ENCODE measurements around the gene MAP2K3. TPM values are rescaled to one million over a fixed set of nuclear protein-coding genes. Genes with fewer than 3 reads are reported as not detected.

The MAP2K3 gene
- total and polyA plus RNA-seq, 2 donors (not counting 3 experiments of a cell fraction or from before 2014, with no cell fraction given) = 15.3 to 36.3 TPM

GRCh38 chr17:21245639-21246084 lies 38.8 kb upstream of the MAP2K3 start:
- Histone ChIP-seq H3K27me3 (ENCODE audit: control insufficient read depth in 2 of 2, insufficient read depth in 2 of 2, low read length in 2 of 2) (no peaks in the 10 kb centered on the region), H2AFZ (ENCODE audit: low read depth, low read length) (no peak overlapping the region), H3K79me2 (ENCODE audit: control insufficient read depth, insufficient read depth, low read length) (no peaks in the 10 kb centered on the region), H3K4me2 (ENCODE audit: insufficient read depth, low read length) (no peak overlapping the region), H3K4me1 (ENCODE audit: control insufficient read depth, extremely low read depth, insufficient read depth, low read length) (no peaks in the 10 kb centered on the region), H3K4me3 (replicated peaks in 1 of 3; ENCODE audit: insufficient read depth in 1 of 3, low read depth in 1 of 3, low read length in 3 of 3) (no peak overlapping the region), H3K9me3 (replicated peaks; ENCODE audit: control insufficient read depth, insufficient read depth, low read length) (no peaks in the 10 kb centered on the region), H3K27ac (ENCODE audit: insufficient read depth, low read depth, low read length) (no peak overlapping the region), H3K9me1 (replicated peaks; ENCODE audit: control insufficient read depth, extremely low read depth, insufficient read depth, low read length) (no peaks in the 10 kb centered on the region), H4K20me1 (replicated peaks; ENCODE audit: control insufficient read depth, extremely low read depth, insufficient read depth, low read length) (no peaks in the 10 kb centered on the region), H3K36me3 (ENCODE audit: control insufficient read depth in 2 of 2, extremely low read depth in 1 of 2, insufficient read depth in 2 of 2, low read length in 2 of 2) (peaks cover 0 to 3% of the 10 kb centered on the region in 2 experiments), H3K9ac (replicated peaks; ENCODE audit: extremely low read depth, insufficient read depth, low read length) (no peak overlapping the region)
- TF ChIP-seq JUN (IDR thresholded peaks at IDR 0.05; ENCODE audit: borderline replicate concordance, insufficient read depth, insufficient read length, low read depth) (no peak), MAX (IDR thresholded peaks at IDR 0.05; ENCODE audit: insufficient read depth, insufficient read length) (no peak), CTCF (IDR thresholded peaks at IDR 0.05; ENCODE audit: extremely low read depth in 1 of 2, insufficient read depth in 1 of 2, low read depth in 1 of 2, low read length in 2 of 2) (no peak)
- FAIRE-seq (no peak), DNase-seq (ENCODE audit: low read depth, low spot score) (no peak)
- POLR2A ChIA-PET = no interaction called here
- intact Hi-C loops (cut with micrococcal nuclease) (no loop called here), dilution Hi-C loops (cut with MboI; ENCODE audit: extremely low pct_ligation_motif_present, low sequenced_read_pairs) (no loop called here)
- no TSS peak for BruUV-seq (replicated peaks)
- CTCF ChIA-PET = interaction anchor here (2.1 kb wide), 1 partner anchor 116 kb away, joined by 6 read pairs; no protein-coding TSS in a partner anchor

- BruUV-seq (replicated peaks) = no TSS peak
- Histone ChIP-seq H3K4me3 (replicated peaks in 1 of 3; ENCODE audit: insufficient read depth in 1 of 3, low read depth in 1 of 3, low read length in 3 of 3) (no peak overlapping the region), H3K4me1 (ENCODE audit: control insufficient read depth, extremely low read depth, insufficient read depth, low read length) (no peaks in the 10 kb centered on the region), H3K36me3 (ENCODE audit: control insufficient read depth in 2 of 2, extremely low read depth in 1 of 2, insufficient read depth in 2 of 2, low read length in 2 of 2) (peaks cover 0 to 3% of the 10 kb centered on the region in 2 experiments), H4K20me1 (replicated peaks; ENCODE audit: control insufficient read depth, extremely low read depth, insufficient read depth, low read length) (no peaks in the 10 kb centered on the region), H3K9me3 (replicated peaks; ENCODE audit: control insufficient read depth, insufficient read depth, low read length) (no peaks in the 10 kb centered on the region), H2AFZ (ENCODE audit: low read depth, low read length) (no peak overlapping the region), H3K9me1 (replicated peaks; ENCODE audit: control insufficient read depth, extremely low read depth, insufficient read depth, low read length) (no peaks in the 10 kb centered on the region), H3K79me2 (ENCODE audit: control insufficient read depth, insufficient read depth, low read length) (no peaks in the 10 kb centered on the region), H3K4me2 (ENCODE audit: insufficient read depth, low read length) (no peak overlapping the region), H3K9ac (replicated peaks; ENCODE audit: extremely low read depth, insufficient read depth, low read length) (no peak overlapping the region), H3K27me3 (ENCODE audit: control insufficient read depth in 2 of 2, insufficient read depth in 2 of 2, low read length in 2 of 2) (no peaks in the 10 kb centered on the region), H3K27ac (ENCODE audit: insufficient read depth, low read depth, low read length) (no peak overlapping the region)
- ChIA-PET POLR2A (interaction anchor here (0.7 kb wide), 1 partner anchor 13 kb away, joined by 3 read pairs; no protein-coding TSS in a partner anchor), CTCF (interaction anchor here (2.1 kb wide), 1 partner anchor 117 kb away, joined by 6 read pairs; no protein-coding TSS in a partner anchor)
- intact Hi-C loops (cut with micrococcal nuclease) (no loop called here), dilution Hi-C loops (cut with MboI; ENCODE audit: extremely low pct_ligation_motif_present, low sequenced_read_pairs) (no loop called here)
- DNase-seq (ENCODE audit: low read depth, low spot score) (no peak), FAIRE-seq (no peak)
- TF ChIP-seq JUN (IDR thresholded peaks at IDR 0.05; ENCODE audit: borderline replicate concordance, insufficient read depth, insufficient read length, low read depth) (no peak), MYC (IDR thresholded peaks at IDR 0.05; ENCODE audit: low read depth, low read length) (no peak), FOS (IDR thresholded peaks at IDR 0.05; ENCODE audit: borderline replicate concordance, insufficient read depth, low read length) (no peak), POLR2AphosphoS5 (IDR thresholded peaks at IDR 0.05; ENCODE audit: insufficient read depth, low read depth, low read length) (no peak), CTCF (IDR thresholded peaks at IDR 0.05; ENCODE audit: extremely low read depth in 1 of 2, insufficient read depth in 1 of 2, low read depth in 1 of 2, low read length in 2 of 2) (no peak)
These were observed 37.8 kb upstream of the MAP2K3 start for GRCh38 chr17:21246698-21247097.

All from endothelial cell of umbilical vein (primary cell).